HEK293 (cell line): ENCODE measurements around the gene INPP4B.

Source experiments
- CTCF ChIA-PET: fragments of 350-600 bp; formaldehyde crosslinking; extraction: SDS; loops from one replicate; lab custom pipeline; 2021; ENCODE audit warnings: antibody characterized with exemption; lab: Yijun Ruan, JAX
- POLR2A ChIA-PET: fragments of 300-600 bp; formaldehyde crosslinking; extraction: SDS; loops from one replicate; lab custom pipeline; 2020; ENCODE audit warnings: antibody characterized with exemption, inconsistent platforms; lab: Yijun Ruan, JAX
- H3K27ac ChIP-seq: fragments of 200-500 bp; sonication (Bioruptor generic); 2 replicates; pipeline ENCODE4 v1.5.1; 2014; ENCODE audit warnings: low read depth, low read length, control low read depth, inconsistent platforms; ENCODE audit errors: extremely low read depth
- H3K36me3 ChIP-seq, 2 experiments: fragments of 200-500 bp in 1 of 2; sonication (Bioruptor generic) in 1 of 2; 1 replicate in 1 of 2; 2 replicates in 1 of 2; pipeline ENCODE4 v1.5.1; 2014 to 2017; ENCODE audit warnings: inconsistent platforms in 2 of 2, low read length in 2 of 2; ENCODE audit not compliant: control insufficient read depth in 2 of 2, insufficient read depth in 1 of 2
- H3K4me1 ChIP-seq: fragments of 200-500 bp; sonication (Bioruptor generic); 2 replicates; pipeline ENCODE4 v1.5.1; 2014; ENCODE audit warnings: mild to moderate bottlenecking, low read length, inconsistent platforms; ENCODE audit not compliant: control insufficient read depth, insufficient read depth
- H3K4me3 ChIP-seq: 2 replicates; pipeline ENCODE4 v1.5.1; 2011; ENCODE audit warnings: low read depth, mild to moderate bottlenecking, control low read depth, low read length, moderate library complexity
- H3K9me3 ChIP-seq: fragments of 200-500 bp; sonication (Bioruptor generic); 2 replicates; pipeline ENCODE4 v1.5.1; 2014; ENCODE audit warnings: low read depth, low read length, inconsistent platforms; ENCODE audit not compliant: control insufficient read depth, insufficient read depth
- BCL11A ChIP-seq: fragments of 450-650 bp; formaldehyde crosslinking; IDR thresholded peaks from 2 replicates; pipeline ENCODE4 v1.5.1; 2016; ENCODE audit warnings: low read depth, missing biosample characterization, missing genetic modification characterization
- ELK4 ChIP-seq: IDR thresholded peaks from 2 replicates; pipeline ENCODE4 v1.6.1; 2011; ENCODE audit warnings: mild to moderate bottlenecking, low read depth, low read length, borderline replicate concordance
- MYNN ChIP-seq: fragments of 450-650 bp; formaldehyde crosslinking; IDR thresholded peaks from 2 replicates; pipeline ENCODE4 v1.5.1; 2016; ENCODE audit warnings: missing biosample characterization, missing genetic modification characterization, borderline replicate concordance
- SCRT2 ChIP-seq: fragments of 450-650 bp; formaldehyde crosslinking; IDR thresholded peaks from 2 replicates; pipeline ENCODE4 v1.5.1; 2016; ENCODE audit warnings: missing biosample characterization, missing genetic modification characterization
- ZBTB17 ChIP-seq: fragments of 450-650 bp; formaldehyde crosslinking; IDR thresholded peaks from 2 replicates; pipeline ENCODE4 v1.5.1; 2016; ENCODE audit warnings: missing biosample characterization, missing genetic modification characterization
- ZBTB48 ChIP-seq: fragments of 450-650 bp; formaldehyde crosslinking; IDR thresholded peaks from 2 replicates; pipeline ENCODE4 v1.5.1; 2016; ENCODE audit warnings: missing biosample characterization, missing genetic modification characterization
- ZFP69B ChIP-seq: fragments of 450-650 bp; formaldehyde crosslinking; IDR thresholded peaks from 2 replicates; pipeline ENCODE4 v1.5.1; 2016; ENCODE audit warnings: missing biosample characterization, missing genetic modification characterization
- ZNF18 ChIP-seq: fragments of 450-650 bp; formaldehyde crosslinking; IDR thresholded peaks from 2 replicates; pipeline ENCODE4 v1.5.1; 2016; ENCODE audit warnings: missing biosample characterization, missing genetic modification characterization
- ZNF24 ChIP-seq: fragments of 450-650 bp; formaldehyde crosslinking; IDR thresholded peaks from 2 replicates; pipeline ENCODE4 v1.5.1; 2016; ENCODE audit warnings: missing biosample characterization, missing genetic modification characterization
- ZNF26 ChIP-seq: fragments of 450-650 bp; formaldehyde crosslinking; IDR thresholded peaks from 2 replicates; pipeline ENCODE4 v1.5.1; 2016; ENCODE audit warnings: missing biosample characterization, missing genetic modification characterization
- ZNF426 ChIP-seq: fragments of 450-650 bp; formaldehyde crosslinking; IDR thresholded peaks from 2 replicates; pipeline ENCODE4 v1.5.1; 2017; ENCODE audit warnings: missing biosample characterization, missing genetic modification characterization, mild to moderate bottlenecking, inconsistent platforms, moderate library complexity
- ZNF544 ChIP-seq: fragments of 450-650 bp; formaldehyde crosslinking; IDR thresholded peaks from 2 replicates; pipeline ENCODE4 v1.5.0; 2017; ENCODE audit warnings: missing biosample characterization, missing genetic modification characterization
- ZNF548 ChIP-seq: fragments of 450-650 bp; formaldehyde crosslinking; IDR thresholded peaks from 2 replicates; pipeline ENCODE4 v1.5.1; 2016; ENCODE audit warnings: missing biosample characterization, missing genetic modification characterization
- ZNF560 ChIP-seq: fragments of 450-650 bp; formaldehyde crosslinking; IDR thresholded peaks from 2 replicates; pipeline ENCODE4 v1.5.1; 2017; ENCODE audit warnings: missing biosample characterization, missing genetic modification characterization, borderline replicate concordance
- ZNF580 ChIP-seq: fragments of 450-650 bp; formaldehyde crosslinking; IDR thresholded peaks from 2 replicates; pipeline ENCODE4 v1.5.1; 2016; ENCODE audit warnings: missing biosample characterization, missing genetic modification characterization
- ZNF596 ChIP-seq: fragments of 450-650 bp; IDR thresholded peaks from 2 replicates; pipeline ENCODE4 v1.5.0; 2018; ENCODE audit warnings: missing biosample characterization, mild to moderate bottlenecking, missing genetic modification characterization, moderate library complexity
- ZNF623 ChIP-seq: fragments of 450-650 bp; formaldehyde crosslinking; IDR thresholded peaks from 2 replicates; pipeline ENCODE4 v1.5.1; 2016; ENCODE audit warnings: missing biosample characterization, missing genetic modification characterization
- ZNF624 ChIP-seq: fragments of 450-650 bp; formaldehyde crosslinking; IDR thresholded peaks from 2 replicates; pipeline ENCODE4 v1.5.1; 2017; ENCODE audit warnings: missing biosample characterization, missing genetic modification characterization
- ZNF704 ChIP-seq: fragments of 450-650 bp; formaldehyde crosslinking; IDR thresholded peaks from 2 replicates; pipeline ENCODE4 v1.5.1; 2016; ENCODE audit warnings: missing biosample characterization, missing genetic modification characterization
- ZNF776 ChIP-seq: fragments of 450-650 bp; formaldehyde crosslinking; IDR thresholded peaks from 2 replicates; pipeline ENCODE4 v1.5.0; 2017; ENCODE audit warnings: missing biosample characterization, missing genetic modification characterization, borderline replicate concordance
- ZNF843 ChIP-seq: fragments of 450-650 bp; formaldehyde crosslinking; IDR thresholded peaks from 2 replicates; pipeline ENCODE4 v1.5.1; 2016; ENCODE audit warnings: missing biosample characterization, missing genetic modification characterization
- ZSCAN5A ChIP-seq: fragments of 450-650 bp; formaldehyde crosslinking; IDR thresholded peaks from 2 replicates; pipeline ENCODE4 v1.5.1; 2016; ENCODE audit warnings: missing biosample characterization, missing genetic modification characterization

Gene INPP4B

GRCh38 chr4:142567620-142568451 is 278.3 kb downstream of the INPP4B start:
- Histone ChIP-seq H3K9me3 (no peaks in the 10 kb centered on the region), H3K4me3 (no peak overlapping the region), H3K36me3 (no peaks in the 10 kb centered on the region), H3K27ac (no peak overlapping the region), H3K4me1 (no peaks in the 10 kb centered on the region)
- POLR2A ChIA-PET = no interaction called here
- CTCF ChIA-PET = no interaction called here
- TF ChIP-seq ZSCAN5A (tag by site-specific recombination) (no peak), ZNF560 (tag by site-specific recombination) (no peak), ZNF776 (tag by site-specific recombination) (no peak), ZNF843 (tag by site-specific recombination) (no peak), ZNF18 (tag by site-specific recombination) (no peak), MYNN (no peak), ZNF426 (tag by site-specific recombination) (no peak), ZNF624 (tag by site-specific recombination) (no peak), ELK4 (no peak), ZNF596 (no peak), ZNF548 (tag by site-specific recombination) (no peak)

- POLR2A ChIA-PET = no interaction called here
- Histone ChIP-seq H3K27ac (no peak overlapping the region), H3K9me3 (no peaks in the 10 kb centered on the region), H3K36me3 (no peaks in the 10 kb centered on the region), H3K4me1 (no peaks in the 10 kb centered on the region), H3K4me3 (no peak overlapping the region)
- CTCF ChIA-PET = interaction anchor here (0.9 kb wide), 1 partner anchor 218 kb away, joined by 3 read pairs; no protein-coding TSS in a partner anchor
- no peak for TF ChIP-seq SCRT2 (tag by site-specific recombination)
- no peak for TF ChIP-seq ZNF24 (tag by site-specific recombination)
- no peak for TF ChIP-seq ZNF544 (tag by site-specific recombination)
- TF ChIP-seq ZNF26 (tag by site-specific recombination) = no peak
- no peak for TF ChIP-seq ZNF580 (tag by site-specific recombination)
- TF ChIP-seq ZFP69B (tag by site-specific recombination) = no peak
- TF ChIP-seq ZNF704 = no peak
- no peak for TF ChIP-seq ZBTB17 (tag by site-specific recombination)
- no peak for TF ChIP-seq ZBTB48 (tag by site-specific recombination)
- no peak for TF ChIP-seq ZNF623
- TF ChIP-seq BCL11A (tag by site-specific recombination) = no peak
Observed at GRCh38 chr4:142567199-142567598, 278.9 kb downstream of the INPP4B start.
